OCI-LY1 (cell line): ENCODE results near the gene SIGLEC8.

ENCODE experiments used
- EZH2 ChIP-seq: fragments of 200-600 bp; sonication (generic), shearing (Covaris generic); IDR thresholded peaks from 2 replicates; pipeline ENCODE4 v1.8.0; 2017; ENCODE audit warnings: borderline replicate concordance, mixed run types, mild to moderate bottlenecking, antibody characterized with exemption, low read length, moderate library complexity, mixed read lengths
- TF ChIP-seq, protein P1 (sequence below): fragments of 200-600 bp; sonication (generic), shearing (Covaris generic); IDR thresholded peaks from 2 replicates; pipeline ENCODE4 v1.5.1; 2017; ENCODE audit warnings: mild to moderate bottlenecking, antibody characterized with exemption, low read length, moderate library complexity, mixed read lengths

- TF ChIP-seq, protein P1, sequence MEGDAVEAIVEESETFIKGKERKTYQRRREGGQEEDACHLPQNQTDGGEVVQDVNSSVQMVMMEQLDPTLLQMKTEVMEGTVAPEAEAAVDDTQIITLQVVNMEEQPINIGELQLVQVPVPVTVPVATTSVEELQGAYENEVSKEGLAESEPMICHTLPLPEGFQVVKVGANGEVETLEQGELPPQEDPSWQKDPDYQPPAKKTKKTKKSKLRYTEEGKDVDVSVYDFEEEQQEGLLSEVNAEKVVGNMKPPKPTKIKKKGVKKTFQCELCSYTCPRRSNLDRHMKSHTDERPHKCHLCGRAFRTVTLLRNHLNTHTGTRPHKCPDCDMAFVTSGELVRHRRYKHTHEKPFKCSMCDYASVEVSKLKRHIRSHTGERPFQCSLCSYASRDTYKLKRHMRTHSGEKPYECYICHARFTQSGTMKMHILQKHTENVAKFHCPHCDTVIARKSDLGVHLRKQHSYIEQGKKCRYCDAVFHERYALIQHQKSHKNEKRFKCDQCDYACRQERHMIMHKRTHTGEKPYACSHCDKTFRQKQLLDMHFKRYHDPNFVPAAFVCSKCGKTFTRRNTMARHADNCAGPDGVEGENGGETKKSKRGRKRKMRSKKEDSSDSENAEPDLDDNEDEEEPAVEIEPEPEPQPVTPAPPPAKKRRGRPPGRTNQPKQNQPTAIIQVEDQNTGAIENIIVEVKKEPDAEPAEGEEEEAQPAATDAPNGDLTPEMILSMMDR, result no peak
- no peak for TF ChIP-seq EZH2
Observed at GRCh38 chr19:51479531-51480331, 21.5 kb upstream of the SIGLEC8 start.
